GM19438 (cell line): ENCODE measurements around the gene SORL1-AS1.

Experiments
- ATAC-seq: cut with Tn5 transposase; IDR thresholded peaks from one replicate; pipeline ENCODE4 v1.9.1; 2021; ENCODE audit warnings: low read depth; ENCODE audit not compliant: unreplicated experiment

SORL1-AS1 gene

DNA sequence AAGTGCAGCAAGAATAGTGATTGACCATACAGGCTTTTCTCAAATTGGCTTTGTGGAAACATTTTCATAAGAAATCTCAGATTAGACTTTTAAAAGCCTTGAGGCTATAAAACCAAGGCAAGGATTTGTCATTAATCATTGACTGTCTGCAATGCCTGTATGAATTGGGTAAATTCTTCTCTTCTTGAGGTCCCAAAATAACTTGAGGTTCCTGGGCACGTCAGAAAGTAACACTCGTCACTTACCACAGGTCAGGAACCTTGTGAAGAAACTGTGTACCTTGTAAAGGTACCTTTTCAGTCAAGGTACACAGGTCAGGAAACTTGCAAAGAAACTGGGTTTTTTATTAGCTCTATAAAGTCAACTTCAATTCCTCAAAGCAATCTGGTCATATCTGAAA, 43.9 kb downstream of the SORL1-AS1 start:
- ATAC-seq = no peak

DNA sequence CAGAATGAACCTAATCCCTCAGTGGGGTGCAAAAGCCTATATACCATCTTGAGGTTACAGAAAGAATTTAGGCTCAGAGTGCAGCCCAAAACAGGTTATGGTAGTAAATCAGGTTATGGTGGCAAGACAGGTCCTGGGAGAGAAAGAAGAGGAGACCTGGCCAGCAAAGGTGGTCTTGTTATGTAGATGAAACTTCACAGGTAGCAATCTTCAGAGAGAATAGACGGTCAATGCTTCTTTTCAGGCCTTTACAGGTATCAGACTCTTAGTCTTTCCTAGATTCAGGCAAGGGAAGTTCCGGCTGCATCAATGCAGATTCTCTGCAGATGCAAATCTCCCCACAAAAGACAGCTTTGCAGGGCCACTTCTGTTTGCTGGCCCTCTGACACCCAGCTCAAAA, 46.5 kb downstream of the SORL1-AS1 start:
- ATAC-seq = no peak

DNA sequence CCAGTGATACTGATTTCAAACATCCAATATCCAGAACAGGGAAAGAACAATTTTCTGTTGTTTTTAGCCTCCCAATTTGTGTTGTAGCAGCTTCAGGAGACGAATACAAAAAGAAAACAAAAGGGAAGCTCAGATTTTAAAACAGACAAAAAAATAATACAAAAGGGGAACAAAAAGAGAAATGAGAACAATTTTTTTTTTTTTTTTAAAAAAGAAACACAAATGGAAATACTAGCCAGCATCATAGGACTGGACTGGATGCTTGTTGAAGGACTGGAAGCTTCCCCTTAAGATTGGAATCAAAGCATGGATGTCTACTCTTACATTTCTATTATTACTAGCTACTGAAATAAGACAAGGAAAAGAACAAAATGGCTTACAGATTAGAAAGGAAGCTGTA, 47.1 kb downstream of the SORL1-AS1 start:
- no peak for ATAC-seq

DNA sequence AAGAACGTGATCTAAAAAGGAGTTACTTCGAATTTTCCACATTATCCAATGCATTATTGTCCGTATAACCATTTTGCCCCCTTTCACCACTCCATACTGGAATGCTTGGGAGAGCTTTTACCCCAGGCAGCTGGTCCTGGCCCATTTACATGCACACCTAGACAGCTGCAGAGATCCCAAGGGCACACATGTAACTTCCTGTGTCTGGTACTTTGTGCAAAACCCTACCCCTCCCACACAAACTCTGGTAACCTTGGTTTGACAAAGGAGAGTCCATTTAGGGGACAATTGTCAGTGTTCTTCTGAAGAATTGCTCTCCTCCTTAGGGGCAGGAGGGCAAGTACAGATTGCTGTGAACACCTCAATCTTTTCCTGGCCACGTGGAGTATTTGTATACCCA, 58.0 kb downstream of the SORL1-AS1 start:
- ATAC-seq = no peak

DNA sequence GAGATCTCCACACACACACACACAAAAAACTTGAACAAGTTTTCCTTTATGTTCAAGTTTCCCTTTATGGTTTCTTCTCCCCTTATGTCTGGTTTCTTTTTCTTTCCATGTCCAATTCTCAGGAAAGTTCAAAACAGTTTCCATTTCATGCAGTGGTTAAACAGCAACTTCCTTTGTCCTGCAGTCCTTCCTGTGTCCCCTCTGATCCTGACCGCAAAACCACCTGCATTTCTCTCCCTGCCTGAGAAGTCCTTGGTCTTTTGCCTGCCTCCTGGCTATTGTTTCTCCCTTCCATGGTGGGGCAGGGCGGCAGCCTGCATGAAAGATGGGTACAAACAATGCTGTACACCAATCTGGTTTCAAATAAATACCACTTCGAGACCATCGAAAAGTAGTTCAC, 58.9 kb downstream of the SORL1-AS1 start:
- no peak for ATAC-seq

DNA sequence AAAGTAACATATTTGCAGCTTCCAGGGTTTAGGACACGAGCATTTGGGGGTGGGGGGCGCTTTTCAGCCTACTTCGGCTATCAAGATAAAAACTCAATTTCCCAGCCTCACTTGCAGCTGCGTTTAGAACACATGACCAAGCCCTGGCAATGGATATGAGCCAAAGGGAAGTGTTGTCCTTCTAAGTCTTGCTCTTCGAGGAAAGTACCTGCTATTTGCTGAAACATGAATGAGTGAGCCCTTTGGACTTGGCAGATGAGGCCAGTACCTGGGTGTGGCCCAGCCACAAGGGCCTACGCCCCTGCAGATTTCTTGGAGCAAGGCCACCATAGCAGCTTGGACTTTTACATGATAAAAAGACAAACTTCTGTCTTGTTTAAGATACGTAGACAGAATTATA, 60.9 kb downstream of the SORL1-AS1 start:
- ATAC-seq = no peak

DNA sequence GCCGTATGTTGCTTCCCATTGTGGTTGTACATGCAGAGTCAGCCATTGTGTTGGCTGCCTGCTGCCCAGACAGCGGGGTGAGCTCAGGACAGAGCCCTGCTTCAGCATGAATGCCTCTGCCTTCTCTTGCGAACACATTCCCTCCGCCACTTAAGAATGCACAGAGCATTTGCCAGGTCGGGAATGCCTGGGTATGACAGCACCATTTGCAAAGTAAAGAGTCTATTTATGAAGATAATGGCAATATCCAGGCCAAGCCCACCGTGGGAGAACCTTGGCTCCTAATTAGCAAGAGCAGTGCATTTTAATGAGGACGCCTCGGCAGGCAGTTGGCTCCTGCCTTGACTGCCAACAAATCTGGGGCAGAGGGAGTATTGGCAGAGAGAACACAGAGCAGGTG, 63.1 kb downstream of the SORL1-AS1 start:
- ATAC-seq = no peak
